Left ventricle myocardium superior (tissue), 1 donor: ENCODE measurements around the gene STH. TPM values are rescaled to one million over a fixed set of nuclear protein-coding genes. Genes with fewer than 3 reads are reported as not detected.
A peak's percentile ranks its signal among the peaks of the same experiment; 100 is the strongest.

Experiments
- ATAC-seq: fragments of 200-7000 bp; cut with Tn5 transposase; one replicate; pipeline ENCODE4 v1.9.1; 2020; ENCODE audit warnings: mild to moderate bottlenecking, moderate library complexity
- DNase-seq: peaks from one replicate; pipeline ENCODE4 v3.0.0-alpha.2; 2020
- intact Hi-C: fragments of 100-400 bp; cut with micrococcal nuclease; formaldehyde crosslinking; loops from one replicate; pipeline ENCODE4 v1.11.0; 2022
- total RNA-seq: library from RNA; stranded (reverse); fragmentation: NEBNext Ultra II Directional; extraction: Animal tissue kit (Norgen Biotek cat#: 25700); gene quantifications from one replicate; pipeline ENCODE4 v1.2.1, GENCODE V29; 2021
- donor health status: DM: no; HTN: yes; CAD: no; lungs with severe emphysema.

The STH gene
- total RNA-seq, 1 donor from 2014 or later, result not detected

DNA sequence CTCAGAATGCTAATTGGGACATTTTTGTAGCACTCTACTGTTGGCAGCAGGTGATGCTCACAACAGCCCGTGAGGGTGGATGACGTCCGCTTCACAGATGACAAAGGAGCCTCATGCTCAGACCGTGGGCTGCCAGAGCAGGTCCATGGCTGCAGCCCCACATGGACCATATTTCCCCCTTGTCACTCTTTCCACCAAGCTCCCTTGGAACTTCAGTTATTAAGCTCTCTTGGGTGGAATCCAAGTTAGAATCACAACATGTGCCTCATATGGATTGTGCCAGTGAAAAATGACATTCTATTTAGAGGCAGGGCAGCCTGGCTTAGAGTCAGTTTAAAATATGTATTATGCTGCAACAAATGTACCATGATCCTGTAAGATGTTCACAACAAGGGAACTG lies 33.2 kb upstream of the STH start:
- no peak for DNase-seq

DNA sequence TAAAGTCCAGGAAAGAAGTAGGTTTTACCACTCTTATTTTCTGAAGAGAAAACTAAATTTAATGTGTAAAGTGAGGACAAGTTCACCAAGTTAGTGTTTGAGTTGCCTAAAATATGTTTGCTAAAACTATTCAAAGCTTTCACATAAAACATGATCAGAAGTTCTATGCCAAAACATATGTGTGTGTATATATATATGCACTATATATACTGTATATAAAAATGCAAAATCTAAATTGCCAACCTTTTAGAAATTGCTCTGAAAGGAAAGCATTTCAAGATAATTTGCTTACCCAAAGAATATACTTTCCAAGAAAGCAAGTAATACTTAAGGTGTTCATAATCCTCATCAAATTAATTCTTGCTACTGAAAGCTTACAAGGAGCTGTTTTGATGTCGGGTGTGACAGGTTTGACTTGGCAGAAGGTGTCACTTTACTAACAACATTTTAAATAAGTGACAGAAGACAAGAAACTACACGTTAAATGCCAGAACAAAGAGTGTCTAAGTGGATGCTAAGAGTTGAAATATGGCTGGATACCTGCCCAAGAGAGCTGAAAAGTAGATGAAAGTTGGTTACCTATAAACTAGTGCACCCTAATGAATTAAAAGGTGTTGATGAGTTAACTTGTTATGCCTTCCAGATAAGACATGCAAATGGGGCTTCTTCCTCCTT lies 32.3 kb upstream of the STH start:
- no peak for DNase-seq
- no peak for ATAC-seq
- intact Hi-C loops, result no loop called here

More for the DNA sequence above, 33.2 kb upstream of the STH start:
- intact Hi-C loops, result no loop called here
- peak; percentile 28 for ATAC-seq

DNA sequence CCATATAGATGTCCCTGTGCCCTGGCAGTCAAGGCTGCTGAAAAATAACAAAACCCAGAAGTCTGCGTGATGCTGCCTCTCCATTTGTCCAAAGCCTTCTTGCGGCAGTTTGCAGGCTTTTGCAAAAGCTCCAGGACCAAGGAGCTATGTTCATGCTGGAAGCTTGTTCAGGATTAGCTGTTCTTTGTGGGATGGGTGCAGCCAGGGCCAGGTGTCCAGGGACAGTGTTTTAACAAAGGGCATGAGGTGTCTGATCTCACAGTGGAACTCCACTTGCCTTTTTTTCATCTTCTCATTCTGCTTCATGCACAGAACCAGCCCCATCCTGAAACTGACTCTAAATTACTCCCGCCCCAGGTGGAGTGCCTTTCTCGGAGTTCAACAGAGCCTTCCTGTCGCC lies 31.7 kb upstream of the STH start:
- intact Hi-C loops, result no loop called here
- no peak for ATAC-seq
- no peak for DNase-seq

DNA sequence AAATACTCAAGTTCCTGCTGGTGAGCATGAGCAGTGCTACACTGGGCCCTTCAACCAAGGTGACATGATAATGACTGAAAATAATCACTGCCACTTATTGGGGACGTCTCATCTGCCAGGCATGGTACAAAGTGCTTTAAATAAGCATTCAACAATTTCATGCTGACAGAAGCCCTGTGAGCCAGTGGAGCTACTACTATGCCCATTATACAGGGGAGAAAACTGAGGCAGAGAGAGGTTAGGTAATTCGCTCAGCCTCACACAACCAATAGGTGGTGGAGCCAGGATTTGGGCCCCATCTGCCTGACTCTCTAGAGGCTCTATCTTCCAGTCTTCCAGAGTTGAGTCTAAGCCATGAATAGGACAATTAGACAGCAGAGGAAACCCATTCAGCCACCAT lies 30.3 kb upstream of the STH start:
- DNase-seq (no peak), ATAC-seq (no peak)
- intact Hi-C loops, result no loop called here

DNA sequence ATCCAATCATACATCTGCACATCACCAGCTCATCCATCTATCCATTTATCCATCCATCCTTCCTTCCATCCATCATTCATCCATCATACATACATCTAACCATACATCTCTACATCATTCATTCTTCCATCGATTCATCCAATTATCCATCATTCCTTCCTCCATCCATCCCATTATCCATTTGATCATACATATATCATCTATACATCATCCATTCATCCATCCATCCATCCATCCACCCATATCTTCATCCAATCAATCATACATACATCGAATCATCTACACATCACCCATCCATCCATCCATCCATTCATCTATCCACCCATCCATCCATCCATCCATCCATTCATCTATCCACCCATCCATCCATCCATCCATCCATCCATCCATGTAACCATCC lies 29.3 kb upstream of the STH start:
- no peak for ATAC-seq
- no peak for DNase-seq
- intact Hi-C loops, result no loop called here

DNA sequence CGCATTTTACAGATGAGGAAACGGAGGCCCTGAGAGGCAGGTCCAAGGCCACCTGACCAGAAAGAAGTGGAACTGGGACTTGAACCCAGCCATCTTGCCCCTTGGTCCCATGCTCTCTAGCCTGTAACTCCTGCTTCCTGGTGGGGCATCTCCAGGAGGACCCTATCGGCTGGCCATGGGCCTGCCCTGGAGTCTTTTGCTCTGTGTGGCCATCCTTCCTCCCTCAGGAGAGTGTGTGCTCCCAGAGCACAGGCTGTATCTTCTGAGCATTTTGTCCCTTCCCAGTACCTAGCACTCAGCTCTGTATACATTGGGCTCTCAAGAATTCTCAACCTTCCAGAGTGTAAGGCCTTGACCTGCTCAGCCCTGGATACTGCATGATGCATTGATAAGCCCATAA lies 28.4 kb upstream of the STH start:
- DNase-seq (no peak), ATAC-seq (no peak)
- intact Hi-C loops, result no loop called here

DNA sequence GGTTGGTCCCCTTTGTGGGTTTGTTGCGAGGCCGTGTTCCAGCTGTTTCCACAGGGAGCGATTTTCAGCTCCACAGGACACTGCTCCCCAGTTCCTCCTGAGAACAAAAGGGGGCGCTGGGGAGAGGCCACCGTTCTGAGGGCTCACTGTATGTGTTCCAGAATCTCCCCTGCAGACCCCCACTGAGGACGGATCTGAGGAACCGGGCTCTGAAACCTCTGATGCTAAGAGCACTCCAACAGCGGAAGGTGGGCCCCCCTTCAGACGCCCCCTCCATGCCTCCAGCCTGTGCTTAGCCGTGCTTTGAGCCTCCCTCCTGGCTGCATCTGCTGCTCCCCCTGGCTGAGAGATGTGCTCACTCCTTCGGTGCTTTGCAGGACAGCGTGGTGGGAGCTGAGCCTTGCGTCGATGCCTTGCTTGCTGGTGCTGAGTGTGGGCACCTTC lies 27.3 kb upstream of the STH start:
- DNase-seq, result no peak
- ATAC-seq, result no peak
- intact Hi-C loops, result no loop called here

DNA sequence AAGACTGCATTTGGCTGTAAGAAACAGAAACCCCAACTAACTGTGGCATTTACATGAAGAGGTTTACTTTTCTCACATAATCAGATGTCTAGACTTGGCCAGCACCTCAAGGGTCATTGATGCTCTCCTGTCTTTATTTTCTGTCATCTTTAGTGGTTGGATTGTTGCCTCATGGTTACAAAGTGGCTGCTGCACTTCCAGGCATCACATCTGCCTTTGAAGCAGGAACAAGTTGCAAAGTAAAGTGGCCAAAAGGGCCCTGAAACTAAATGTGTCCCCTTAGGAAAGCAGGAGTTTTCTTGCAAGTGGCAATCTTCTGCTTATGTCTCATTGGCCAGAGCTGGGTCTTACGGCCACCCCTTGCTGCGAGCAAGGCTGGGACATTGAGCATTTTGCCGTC lies 26.5 kb upstream of the STH start:
- ATAC-seq (no peak), DNase-seq (no peak)
- intact Hi-C loops, result no loop called here

DNA sequence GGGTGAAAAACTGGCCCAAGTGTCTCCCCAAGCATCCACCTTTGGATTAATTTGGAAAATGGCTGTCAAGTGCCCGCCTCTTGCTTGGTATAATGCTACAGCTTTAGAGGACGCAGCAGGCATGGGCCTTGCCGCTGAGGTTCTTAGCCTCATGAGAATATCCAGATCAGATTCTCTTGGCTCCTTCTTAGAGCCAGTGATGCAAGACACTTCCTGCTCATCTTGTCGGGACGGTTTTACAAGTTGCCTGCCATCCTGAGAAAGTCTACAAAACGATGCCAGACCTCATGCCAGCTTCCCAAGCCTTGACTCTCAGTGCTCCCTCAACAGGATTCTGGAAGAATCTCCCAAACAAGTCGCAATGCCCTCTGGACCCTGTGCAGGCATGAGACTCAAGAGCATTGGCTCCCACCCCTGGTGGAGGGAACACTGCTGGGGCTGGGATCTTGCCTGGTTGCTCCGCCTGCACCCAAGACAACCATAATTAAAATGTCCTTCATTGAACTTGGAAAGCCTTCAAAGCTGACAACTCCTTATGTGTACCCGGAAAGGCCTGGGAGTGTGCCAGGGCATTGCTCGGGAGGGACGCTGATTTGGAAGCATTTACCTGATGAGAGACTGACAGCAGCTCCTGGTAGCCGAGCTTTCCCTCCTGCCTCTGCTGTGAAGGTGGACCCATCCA lies 25.8 kb upstream of the STH start:
- peak; percentile 76 for DNase-seq
- intact Hi-C loops, result no loop called here
- ATAC-seq, result peak; percentile 86

DNA sequence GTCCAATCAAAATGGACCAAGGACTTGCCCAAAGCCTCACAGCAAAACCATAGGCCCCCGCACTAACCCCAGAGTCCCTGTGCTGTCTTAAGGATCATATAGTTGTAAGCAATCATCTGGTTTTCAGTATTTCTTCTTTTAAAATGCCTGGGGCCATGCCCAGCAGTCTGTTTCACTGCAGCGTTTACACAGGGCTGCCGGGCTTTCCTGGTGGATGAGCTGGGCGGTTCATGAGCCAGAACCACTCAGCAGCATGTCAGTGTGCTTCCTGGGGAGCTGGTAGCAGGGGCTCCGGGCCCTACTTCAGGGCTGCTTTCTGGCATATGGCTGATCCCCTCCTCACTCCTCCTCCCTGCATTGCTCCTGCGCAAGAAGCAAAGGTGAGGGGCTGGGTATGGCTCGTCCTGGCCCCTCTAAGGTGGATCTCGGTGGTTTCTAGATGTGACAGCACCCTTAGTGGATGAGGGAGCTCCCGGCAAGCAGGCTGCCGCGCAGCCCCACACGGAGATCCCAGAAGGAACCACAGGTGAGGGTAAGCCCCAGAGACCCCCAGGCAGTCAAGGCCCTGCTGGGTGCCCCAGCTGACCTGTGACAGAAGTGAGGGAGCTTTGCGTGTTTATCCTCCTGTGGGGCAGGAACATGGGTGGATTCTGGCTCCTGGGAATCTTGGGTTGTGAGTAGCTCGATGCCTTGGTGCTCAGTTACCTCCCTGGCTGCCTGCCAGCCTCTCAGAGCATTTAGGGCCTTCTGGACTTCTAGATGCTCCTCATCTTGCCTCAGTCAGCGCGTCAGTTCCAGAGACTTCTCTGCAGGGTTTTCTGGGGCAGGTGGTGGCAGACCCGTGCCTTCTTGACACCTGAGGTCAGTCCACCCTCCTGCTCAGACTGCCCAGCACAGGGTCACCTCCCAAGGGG lies 24.8 kb upstream of the STH start:
- no peak for ATAC-seq
- intact Hi-C loops, result no loop called here

DNA sequence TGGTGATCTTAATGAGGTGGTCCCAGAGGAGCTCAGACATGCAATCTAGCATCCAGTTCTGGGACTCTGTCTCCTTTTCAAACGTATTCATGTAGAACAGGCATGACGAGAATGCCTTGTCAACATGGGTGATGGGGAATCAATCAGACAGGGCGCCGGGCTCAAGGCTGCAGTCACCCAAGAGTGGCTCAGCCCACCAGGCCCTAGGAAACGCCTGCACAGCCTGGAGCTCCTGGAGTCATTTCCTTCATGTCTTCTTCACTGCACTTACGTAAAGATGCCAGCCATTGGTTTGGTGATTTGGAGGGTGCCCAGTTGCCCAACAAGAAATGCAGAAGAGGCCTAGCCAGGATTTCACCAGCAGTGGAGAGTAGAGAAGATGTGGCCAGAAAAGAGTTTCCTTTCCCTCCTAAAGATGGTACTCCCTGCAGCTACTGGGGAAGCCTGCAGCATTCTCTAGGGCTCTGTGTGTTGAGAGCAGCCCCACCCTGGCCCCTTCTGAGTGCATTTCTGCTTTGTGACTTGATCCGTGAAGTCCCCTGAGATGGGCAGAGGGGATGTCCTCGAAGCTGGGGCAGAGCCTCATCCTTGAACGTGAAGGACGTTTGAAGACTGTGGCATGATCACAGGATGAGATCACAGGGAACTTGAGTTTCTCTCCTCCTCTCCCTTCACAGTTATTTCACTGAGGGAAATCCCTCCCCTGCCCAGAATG lies 24.0 kb upstream of the STH start:
- intact Hi-C loops, result no loop called here
- DNase-seq (no peak), ATAC-seq (no peak)

More for the DNA sequence above, 24.8 kb upstream of the STH start:
- DNase-seq, result no peak

DNA sequence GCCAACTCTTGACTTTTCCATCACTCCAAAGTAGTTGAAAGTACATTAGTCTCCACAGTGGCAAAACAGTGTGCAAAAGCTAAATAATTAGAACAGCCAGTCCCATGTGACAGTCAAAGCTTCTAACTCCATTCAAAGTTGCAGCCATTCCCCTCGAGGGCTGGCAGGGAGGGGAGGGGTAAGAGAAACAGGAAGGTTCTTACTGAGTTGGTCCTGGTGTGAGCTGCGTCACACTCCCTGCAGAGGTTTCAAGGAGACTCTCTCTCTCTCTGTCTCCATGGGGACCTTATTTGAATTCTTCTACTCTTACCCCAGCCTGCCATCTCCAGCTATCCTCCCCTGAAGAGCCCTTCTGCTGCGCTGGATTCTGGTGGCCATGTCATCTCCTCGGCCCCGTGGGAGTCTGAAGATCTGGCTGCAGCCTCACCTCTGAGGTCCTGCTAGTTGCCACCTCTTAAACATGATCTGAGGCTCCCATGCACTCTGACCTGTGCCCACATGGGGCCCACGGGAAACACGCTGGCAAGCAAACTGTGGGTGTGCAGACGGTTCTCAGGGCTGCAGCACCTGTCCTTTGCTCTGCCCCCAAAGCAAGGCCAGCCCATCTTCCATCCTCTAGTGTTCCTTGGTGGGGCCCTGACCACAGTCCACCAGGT lies 23.3 kb upstream of the STH start:
- DNase-seq, result no peak
- intact Hi-C loops, result no loop called here
- no peak for ATAC-seq

DNA sequence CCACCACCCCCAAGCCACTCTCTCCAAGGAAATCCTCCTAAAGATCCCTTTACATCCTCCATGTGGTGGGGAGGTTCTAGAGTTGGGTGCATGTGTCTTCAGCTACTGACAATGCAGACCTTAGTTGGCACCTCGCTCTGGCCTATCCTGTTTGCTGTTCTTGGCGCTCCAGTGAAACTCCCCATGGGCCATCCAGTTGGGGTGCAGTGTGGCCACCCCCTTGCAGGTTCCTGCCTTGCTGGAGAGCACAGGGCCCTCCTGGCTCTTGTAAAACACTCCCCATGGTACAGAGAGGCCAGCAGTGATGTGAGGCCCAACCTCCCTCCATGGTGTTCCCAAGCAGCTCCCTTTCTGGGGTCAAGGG lies 22.7 kb upstream of the STH start:
- ATAC-seq (no peak), DNase-seq (no peak)
- intact Hi-C loops, result no loop called here

DNA sequence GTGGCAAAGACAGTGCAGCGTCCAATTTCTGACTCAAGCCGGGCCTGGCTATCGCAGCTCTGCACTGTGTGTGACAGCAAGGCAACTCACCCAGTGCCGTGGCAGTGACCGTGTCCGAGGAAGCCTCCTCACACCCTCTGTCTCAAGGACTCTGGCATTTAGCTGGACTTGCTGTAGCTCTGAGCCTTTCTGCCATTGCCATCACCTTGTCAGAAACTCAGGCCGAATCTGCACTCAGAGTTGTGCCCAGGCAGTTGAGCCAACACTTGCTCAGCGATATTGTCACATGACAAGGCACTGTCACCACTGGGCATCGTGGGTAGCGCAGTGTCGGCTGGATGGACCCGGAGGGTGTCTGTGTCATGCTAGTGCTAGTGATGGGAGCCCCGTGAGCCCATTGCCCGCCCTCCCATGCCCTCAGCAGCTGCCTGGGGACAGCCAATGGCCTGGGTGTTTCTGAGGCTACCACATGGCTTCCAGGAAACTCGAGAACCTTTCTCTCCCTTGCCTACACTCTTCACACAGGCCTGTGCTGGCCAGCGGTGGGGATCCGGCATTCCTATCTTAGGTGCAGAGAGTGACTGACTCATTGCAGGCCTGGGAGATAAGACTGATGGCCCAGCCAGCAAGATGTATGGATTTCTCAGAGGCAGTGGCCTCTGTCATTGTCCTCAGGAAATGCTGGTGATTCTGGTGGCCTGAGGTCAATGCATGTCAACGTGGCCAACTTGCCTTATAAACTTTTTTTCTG lies 22.1 kb upstream of the STH start:
- no peak for ATAC-seq
- no peak for DNase-seq

DNA sequence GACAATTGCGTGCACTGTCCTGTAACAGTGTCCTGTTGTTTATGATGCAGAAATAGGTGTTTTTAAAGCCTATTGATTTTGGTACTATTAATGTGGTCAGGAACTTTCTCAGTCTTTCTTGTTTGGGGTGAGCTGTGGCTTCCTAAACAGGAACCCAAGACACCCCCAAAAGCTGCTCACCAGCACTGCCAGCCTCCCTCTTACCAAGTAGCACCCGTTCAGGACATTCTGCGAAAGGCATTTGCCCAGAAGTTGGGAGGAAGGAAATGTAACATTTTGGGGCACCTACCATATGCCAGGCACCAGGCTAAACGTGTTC lies 21.6 kb upstream of the STH start:
- no peak for DNase-seq
- ATAC-seq, result no peak
- intact Hi-C loops, result no loop called here

More for the DNA sequence above, 22.1 kb upstream of the STH start:
- intact Hi-C loops, result no loop called here

DNA sequence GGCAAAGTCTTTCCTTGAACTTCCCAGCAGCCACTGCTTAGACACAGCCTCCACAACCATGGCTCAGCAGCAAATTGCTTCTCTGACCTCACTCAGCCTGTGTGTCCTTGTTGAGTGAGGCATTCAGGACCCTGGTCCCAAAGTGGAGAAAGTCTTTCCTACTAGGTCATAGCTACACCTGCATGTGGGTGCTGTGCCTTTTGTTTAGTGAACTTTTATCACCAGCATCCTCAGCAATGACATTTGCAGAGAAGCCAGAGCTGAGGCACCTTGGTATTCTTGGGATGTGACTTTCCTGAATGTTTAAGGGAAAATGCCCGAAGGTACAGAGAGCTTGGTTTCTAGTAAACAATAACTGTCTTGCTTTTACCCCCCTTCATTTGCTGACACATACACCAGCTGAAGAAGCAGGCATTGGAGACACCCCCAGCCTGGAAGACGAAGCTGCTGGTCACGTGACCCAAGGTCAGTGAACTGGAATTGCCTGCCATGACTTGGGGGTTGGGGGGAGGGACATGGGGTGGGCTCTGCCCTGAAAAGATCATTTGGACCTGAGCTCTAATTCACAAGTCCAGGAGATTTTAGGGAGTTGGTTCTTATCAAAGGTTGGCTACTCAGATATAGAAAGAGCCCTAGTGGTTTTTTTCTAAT lies 20.9 kb upstream of the STH start:
- DNase-seq, result no peak
- no peak for ATAC-seq
- intact Hi-C loops, result no loop called here

DNA sequence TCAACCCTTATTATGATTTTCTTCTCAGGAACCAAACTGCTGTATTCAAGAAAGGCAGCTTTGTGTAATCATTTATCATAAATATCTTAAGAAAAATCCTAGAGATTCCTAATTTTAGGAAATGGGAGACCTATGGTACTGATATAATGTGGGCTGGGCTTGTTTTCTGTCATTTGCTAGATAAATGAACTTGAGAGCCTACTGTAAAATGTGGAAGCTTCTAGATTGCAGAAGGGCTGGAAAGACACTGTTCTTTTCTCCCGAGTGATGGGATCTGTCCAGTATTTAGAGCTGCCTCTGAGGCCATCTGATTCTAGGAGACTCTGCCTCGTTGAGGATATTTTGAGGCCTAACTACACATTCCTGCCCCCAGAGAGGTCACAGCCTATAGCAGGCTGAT lies 19.9 kb upstream of the STH start:
- intact Hi-C loops, result no loop called here
- no peak for DNase-seq
- no peak for ATAC-seq

DNA sequence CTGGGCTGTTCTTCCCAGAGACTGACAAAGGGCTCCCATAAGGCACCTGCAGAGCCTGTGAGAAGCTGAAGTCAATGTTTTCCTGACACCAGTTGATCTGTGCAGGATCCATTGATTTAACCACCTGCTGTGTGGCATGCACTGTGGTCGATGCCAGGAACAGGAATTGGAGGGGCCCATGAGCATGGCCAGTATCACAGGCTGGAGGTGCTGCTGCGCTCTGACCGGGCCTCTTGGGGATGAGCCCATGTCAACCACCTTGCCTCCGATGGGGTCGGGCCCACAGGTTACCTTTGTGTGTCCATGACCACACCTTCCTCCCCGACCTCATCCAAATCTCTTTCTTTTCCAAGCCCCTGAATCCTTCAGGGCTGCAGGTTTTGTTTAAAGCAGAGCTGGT lies 18.2 kb upstream of the STH start:
- ATAC-seq (no peak), DNase-seq (no peak)
- intact Hi-C loops, result no loop called here
